Fibroblast of mammary gland (primary cell): Measurements from ENCODE around the gene DYSF.

ENCODE experiments used
- DNase-seq: peaks from one replicate; pipeline ENCODE4 v3.0.0-alpha.2; 2010; ENCODE audit warnings: low read depth
- H3K4me3 ChIP-seq: 2 replicates; pipeline ENCODE4 v1.5.1; 2011; ENCODE audit warnings: low read depth, mild to moderate bottlenecking, low read length, moderate library complexity; ENCODE audit not compliant: control insufficient read depth
- CTCF ChIP-seq: conservative IDR thresholded peaks from 2 replicates; pipeline ENCODE4 v1.5.1; 2011; ENCODE audit warnings: low read depth, low read length, inconsistent platforms; ENCODE audit not compliant: control insufficient read depth, insufficient read depth

DYSF gene

GRCh38 chr2:71564790-71565189 is 111.4 kb downstream of the DYSF start:
- no peak for TF ChIP-seq CTCF
- no peak overlapping the region for H3K4me3 ChIP-seq
- no peak for DNase-seq

GRCh38 chr2:71566372-71566771 is 113.0 kb downstream of the DYSF start:
- H3K4me3 ChIP-seq, result no peak overlapping the region
- TF ChIP-seq CTCF, result no peak
- DNase-seq, result no peak

GRCh38 chr2:71567625-71568024 is 114.3 kb downstream of the DYSF start:
- no peak overlapping the region for H3K4me3 ChIP-seq
- no peak for DNase-seq
- TF ChIP-seq CTCF, result no peak

- DNase-seq, result no peak
- no peak for TF ChIP-seq CTCF
- no peak overlapping the region for H3K4me3 ChIP-seq
Measured at GRCh38 chr2:71568103-71568502, 114.7 kb downstream of the DYSF start.

GRCh38 chr2:71570511-71570910 is 117.2 kb downstream of the DYSF start:
- no peak for TF ChIP-seq CTCF
- no peak overlapping the region for H3K4me3 ChIP-seq
- DNase-seq, result no peak

GRCh38 chr2:71570951-71571460 is 117.6 kb downstream of the DYSF start:
- no peak for DNase-seq
- TF ChIP-seq CTCF, result no peak
- no peak overlapping the region for H3K4me3 ChIP-seq

- no peak for DNase-seq
- TF ChIP-seq CTCF, result no peak
- no peak overlapping the region for H3K4me3 ChIP-seq
Measured at GRCh38 chr2:71571945-71572344, 118.6 kb downstream of the DYSF start.
